Activated CD8-positive, alpha-beta memory T cell treated with anti-CD3 and anti-CD28 coated beads for 36 hours (primary cell): ENCODE measurements around the gene KLRB1. TPM values are rescaled to one million over a fixed set of nuclear protein-coding genes. Genes with fewer than 3 reads are reported as not detected.
"Not testable (repeated sequence)": the region's sequence is repeated elsewhere in the genome, so short reads cannot be mapped to it uniquely, and the experiment has no call there.

Source experiments
- CTCF ChIA-PET: fragments of 350-600 bp; sonication (Branson Sonifier 250); formaldehyde crosslinking; loops from one replicate; lab custom pipeline; 2021; ENCODE audit warnings: antibody characterized with exemption; lab: Charles Lee
- POLR2A ChIA-PET: fragments of 350-600 bp; sonication (Branson Sonifier 250); formaldehyde crosslinking; loops from one replicate; lab custom pipeline; 2021; ENCODE audit warnings: antibody characterized with exemption; lab: Charles Lee
- total RNA-seq, 2 experiments: library from RNA; stranded (reverse); gene quantifications; one replicate each; pipeline ENCODE4 v1.2.3, GENCODE V29; 2021

The KLRB1 gene
- total RNA-seq, 2 experiments from 2014 or later, result 3.3 to 3.6 TPM

GRCh38 chr12:9634177-9634803 is 26.6 kb upstream of the KLRB1 start:
- ChIA-PET CTCF (interaction anchor here (0.6 to 1.6 kb wide), 8 partner anchors 13 to 302 kb away, joined by 3 to 5 read pairs (median 4); no protein-coding TSS in a partner anchor), POLR2A (interaction anchor here (0.6 kb wide), 1 partner anchor 22 kb away, joined by 3 read pairs; no protein-coding TSS in a partner anchor)

- CTCF ChIA-PET, result interaction anchor here (0.7 kb wide), 1 partner anchor 75 kb away, joined by 3 read pairs; no protein-coding TSS in a partner anchor
- POLR2A ChIA-PET, result no interaction called here
These were observed 25.1 kb upstream of the KLRB1 start for GRCh38 chr12:9632766-9633165.

- CTCF ChIA-PET, result no interaction called here
- POLR2A ChIA-PET, result no interaction called here
These were observed 19.1 kb upstream of the KLRB1 start for GRCh38 chr12:9626821-9627220.

GRCh38 chr12:9626291-9626690 is 18.6 kb upstream of the KLRB1 start:
- CTCF ChIA-PET, result no interaction called here
- POLR2A ChIA-PET, result no interaction called here

- CTCF ChIA-PET, result interaction anchor here (1.7 kb wide), 1 partner anchor 83 kb away, joined by 4 read pairs; no protein-coding TSS in a partner anchor
- POLR2A ChIA-PET, result no interaction called here
These were observed 17.3 kb upstream of the KLRB1 start for GRCh38 chr12:9625019-9625418.

GRCh38 chr12:9619411-9620179 is 11.9 kb upstream of the KLRB1 start:
- POLR2A ChIA-PET, result no interaction called here
- CTCF ChIA-PET, result interaction anchor here (0.6 kb wide), 1 partner anchor 290 kb away, joined by 4 read pairs; no protein-coding TSS in a partner anchor

GRCh38 chr12:9618906-9619305 is 11.2 kb upstream of the KLRB1 start:
- CTCF ChIA-PET, result interaction anchor here (0.6 kb wide), 1 partner anchor 290 kb away, joined by 4 read pairs; no protein-coding TSS in a partner anchor
- POLR2A ChIA-PET, result not testable (repeated sequence)

GRCh38 chr12:9617124-9617523 is 9.4 kb upstream of the KLRB1 start:
- ChIA-PET POLR2A (interaction anchor here (0.6 kb wide), 1 partner anchor 30 kb away, joined by 3 read pairs; no protein-coding TSS in a partner anchor), CTCF (no interaction called here)

- CTCF ChIA-PET, result interaction anchor here (1.0 to 1.6 kb wide), 3 partner anchors 27 to 251 kb away, joined by 3 to 4 read pairs (median 3); no protein-coding TSS in a partner anchor
- POLR2A ChIA-PET, result no interaction called here
These were observed 7.9 kb upstream of the KLRB1 start for GRCh38 chr12:9615420-9616136.

GRCh38 chr12:9610606-9611005 is 2.9 kb upstream of the KLRB1 start:
- POLR2A ChIA-PET, result not testable (repeated sequence)
- CTCF ChIA-PET, result interaction anchor here (0.7 kb wide), 1 partner anchor 1109 kb away, joined by 3 read pairs; no protein-coding TSS in a partner anchor

GRCh38 chr12:9606736-9607372 is 862 bp downstream of the KLRB1 start:
- ChIA-PET CTCF (no interaction called here), POLR2A (no interaction called here)

GRCh38 chr12:9606247-9606646 is 1.5 kb downstream of the KLRB1 start:
- ChIA-PET CTCF (no interaction called here), POLR2A (no interaction called here)

GRCh38 chr12:9605483-9605882 is 2.2 kb downstream of the KLRB1 start:
- ChIA-PET POLR2A (no interaction called here), CTCF (no interaction called here)

- CTCF ChIA-PET, result no interaction called here
These were observed 3.4 kb downstream of the KLRB1 start for GRCh38 chr12:9604287-9604686.

GRCh38 chr12:9600426-9600825 is 7.3 kb downstream of the KLRB1 start:
- CTCF ChIA-PET, POLR2A ChIA-PET: not testable (repeated sequence)

More at GRCh38 chr12:9604287-9604686, 3.4 kb downstream of the KLRB1 start:
- POLR2A ChIA-PET, result no interaction called here

- ChIA-PET CTCF (no interaction called here), POLR2A (no interaction called here)
These were observed 9.4 kb downstream of the KLRB1 start for GRCh38 chr12:9598363-9598762.

- CTCF ChIA-PET, result no interaction called here
- POLR2A ChIA-PET, result no interaction called here
These were observed 10.4 kb downstream of the KLRB1 start for GRCh38 chr12:9597365-9597764.

- CTCF ChIA-PET, result no interaction called here
These were observed 17.3 kb downstream of the KLRB1 start for GRCh38 chr12:9590441-9590840.

GRCh38 chr12:9588749-9589148 is 19.0 kb downstream of the KLRB1 start:
- CTCF ChIA-PET, result no interaction called here

More at GRCh38 chr12:9590441-9590840, 17.3 kb downstream of the KLRB1 start:
- POLR2A ChIA-PET, result no interaction called here

More at GRCh38 chr12:9588749-9589148, 19.0 kb downstream of the KLRB1 start:
- POLR2A ChIA-PET, result no interaction called here
